GM18508 (cell line): ENCODE results near the gene IDE.
"Not testable (repeated sequence)": the region's sequence is repeated elsewhere in the genome, so short reads cannot be mapped to it uniquely, and the experiment has no call there.

Source experiments
- ATAC-seq: cut with Tn5 transposase; IDR thresholded peaks from one replicate; pipeline ENCODE4 v1.9.1; 2021; ENCODE audit warnings: moderate number of reproducible peaks; ENCODE audit not compliant: insufficient read depth, unreplicated experiment

Gene IDE

DNA sequence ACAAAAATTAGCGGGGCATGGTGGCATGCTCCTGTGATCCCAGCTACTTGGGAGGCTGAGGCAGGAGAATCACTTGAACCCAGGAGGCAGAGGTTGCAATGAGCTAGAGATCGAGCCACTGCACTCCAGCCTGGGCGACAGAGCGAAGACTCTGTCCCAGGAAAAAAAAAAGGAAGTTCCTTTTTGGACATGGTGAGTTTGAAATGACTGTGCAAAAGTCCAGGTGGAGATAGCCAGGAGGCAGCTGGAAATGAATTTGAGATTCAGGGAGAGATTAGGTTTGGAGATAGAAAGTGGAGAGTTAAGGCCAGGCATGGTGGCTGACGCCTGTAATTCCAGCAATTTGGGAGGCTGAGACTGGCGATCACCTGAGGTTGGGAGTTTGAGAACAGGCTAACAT is 143.8 kb downstream of the IDE start:
- no peak for ATAC-seq

DNA sequence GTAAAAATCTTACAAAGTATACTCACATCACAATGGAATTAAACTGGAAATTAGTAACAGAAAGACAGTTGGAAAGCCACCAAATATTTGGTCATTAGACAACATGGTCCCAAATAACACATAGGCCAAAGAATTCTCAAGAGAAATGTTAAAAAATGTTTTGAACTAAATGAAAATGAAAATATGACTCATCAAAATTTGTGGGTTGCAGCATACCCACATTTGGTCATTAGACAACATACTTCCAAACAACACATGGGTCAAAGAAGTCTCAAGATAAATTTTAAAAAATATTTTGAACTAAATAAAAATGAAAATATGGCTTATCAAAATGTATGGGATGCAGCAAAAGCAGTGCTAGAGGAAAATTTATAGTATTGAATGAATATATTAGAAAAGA is 152.3 kb downstream of the IDE start:
- no peak for ATAC-seq

DNA sequence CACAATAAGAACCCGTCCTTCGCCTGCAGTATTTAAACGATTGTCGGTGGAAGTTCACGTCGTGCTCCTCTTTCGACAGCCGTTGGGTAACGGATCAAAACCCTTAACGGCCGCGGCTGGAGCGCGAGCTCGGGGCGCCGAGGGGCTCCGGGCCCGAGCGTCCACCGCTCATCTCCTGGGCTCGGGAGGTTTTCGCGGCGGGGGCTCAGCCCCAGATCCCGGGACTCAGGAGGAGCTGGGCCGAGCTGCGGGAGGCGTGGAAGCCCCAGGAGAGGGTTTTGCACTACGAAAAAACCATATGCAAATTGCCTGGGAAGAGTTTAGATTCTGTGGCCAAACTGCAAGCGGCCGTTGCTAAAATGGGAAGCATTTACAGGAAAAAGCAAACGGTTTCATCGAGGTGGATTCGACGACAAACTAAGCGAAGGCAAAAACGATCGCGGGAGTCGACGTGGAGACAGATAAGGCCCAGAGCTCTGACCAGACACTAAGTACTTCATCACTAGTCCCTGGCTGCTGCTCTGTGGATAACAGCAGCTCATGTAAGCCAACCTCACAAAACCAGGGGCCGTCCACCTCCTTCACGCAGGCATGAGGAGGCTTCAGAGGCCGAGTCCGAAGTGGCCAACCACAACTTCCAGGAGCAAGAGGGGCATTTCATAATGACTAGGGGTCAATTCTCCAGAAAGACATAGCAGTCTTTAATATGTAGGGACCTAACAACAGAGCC is 153.2 kb downstream of the IDE start:
- ATAC-seq, result no peak

DNA sequence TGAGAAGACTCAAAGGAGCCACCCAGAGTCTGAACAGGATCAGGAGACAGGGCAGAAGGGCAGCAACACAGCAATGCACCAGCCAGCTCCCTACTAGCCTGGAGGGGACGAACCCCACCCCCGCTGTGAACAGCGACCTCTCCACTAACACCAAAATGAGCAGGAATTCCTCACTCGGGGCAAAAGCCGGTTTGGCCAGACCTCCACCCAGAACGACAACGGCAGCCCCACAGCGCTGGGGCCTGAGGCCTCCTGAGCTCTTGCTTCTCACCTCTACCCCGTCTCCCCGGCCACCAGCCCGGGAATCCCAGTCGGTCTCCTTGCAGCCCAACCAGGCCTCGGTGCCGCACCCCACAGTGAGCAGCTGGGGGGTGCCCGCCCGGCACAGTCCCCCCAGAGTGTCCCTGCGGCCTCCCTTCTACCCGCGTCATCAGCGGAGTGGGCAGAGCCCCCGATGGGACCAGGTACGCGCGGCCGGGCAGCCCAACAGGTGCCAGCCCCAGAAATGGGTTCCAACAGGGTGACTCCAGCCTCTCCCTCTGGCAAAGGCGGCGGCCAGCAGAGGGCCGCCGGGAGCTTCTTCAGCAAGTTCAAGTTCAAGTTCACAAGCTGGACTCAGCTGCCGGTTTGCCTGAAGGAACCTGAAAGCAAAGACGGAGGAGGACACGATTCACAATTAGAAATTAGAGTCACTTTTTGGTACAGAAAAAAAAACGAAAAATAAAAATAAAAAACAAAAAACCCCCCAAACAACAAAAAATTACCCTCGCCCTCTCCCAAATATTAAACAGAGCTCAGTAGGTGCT is 153.9 kb downstream of the IDE start:
- ATAC-seq, result no peak

DNA sequence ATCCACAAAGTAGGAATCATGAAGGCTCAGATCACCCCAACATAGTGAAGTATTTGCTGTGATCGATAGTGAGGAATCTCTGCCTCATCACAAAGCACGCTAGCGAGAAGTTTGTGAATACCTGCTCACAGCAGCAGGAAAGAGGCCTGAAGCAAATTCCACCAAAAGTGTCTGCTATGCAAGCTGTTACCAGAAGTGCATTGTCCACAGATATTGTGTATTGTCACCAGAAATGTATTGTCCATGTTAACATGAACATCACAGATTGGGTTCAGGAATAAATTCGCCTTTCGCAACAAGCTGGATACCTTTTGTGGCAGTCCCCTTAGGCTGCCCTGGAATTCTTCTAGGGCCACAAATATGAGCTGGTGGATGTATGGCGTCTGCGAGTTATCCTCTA is 155.0 kb downstream of the IDE start:
- no peak for ATAC-seq

DNA sequence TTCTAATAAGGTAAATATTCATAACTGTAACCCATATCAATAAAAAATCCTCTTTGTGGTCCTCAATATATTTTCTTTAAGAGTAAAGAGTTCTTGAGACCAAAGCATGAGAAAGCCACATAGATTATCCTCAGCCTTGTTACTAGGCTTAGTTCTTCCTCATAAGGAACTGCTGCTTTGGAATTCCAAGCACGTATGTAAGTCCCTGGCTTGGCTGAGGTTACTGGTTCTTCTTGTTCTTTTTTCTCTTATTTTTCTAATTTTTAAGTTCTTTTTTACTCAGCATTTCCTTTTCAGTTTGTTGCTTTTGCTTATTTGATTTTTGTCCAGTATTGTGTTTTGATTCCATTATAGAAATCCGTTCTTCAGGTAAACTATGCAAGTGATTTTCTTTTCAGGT is 155.7 kb downstream of the IDE start:
- no peak for ATAC-seq

DNA sequence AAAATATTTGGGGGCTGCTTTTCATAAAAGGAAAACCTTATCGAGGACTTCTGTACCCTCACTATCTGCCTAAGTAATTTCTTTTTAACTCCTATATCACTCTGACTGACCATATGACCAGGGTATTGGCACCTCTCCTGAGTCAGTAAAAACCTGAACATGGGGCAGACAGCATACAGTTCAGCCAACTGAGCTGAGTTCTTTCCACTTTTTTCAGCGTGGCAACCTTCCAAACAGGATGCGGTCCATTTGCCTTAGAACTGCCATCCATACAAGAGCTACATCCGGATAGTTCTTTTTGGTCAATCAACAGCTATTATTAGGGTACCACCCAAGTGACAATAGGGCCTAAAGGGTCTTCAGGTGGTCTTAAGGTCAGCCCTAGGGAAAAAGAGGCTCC is 160.4 kb downstream of the IDE start:
- no peak for ATAC-seq

DNA sequence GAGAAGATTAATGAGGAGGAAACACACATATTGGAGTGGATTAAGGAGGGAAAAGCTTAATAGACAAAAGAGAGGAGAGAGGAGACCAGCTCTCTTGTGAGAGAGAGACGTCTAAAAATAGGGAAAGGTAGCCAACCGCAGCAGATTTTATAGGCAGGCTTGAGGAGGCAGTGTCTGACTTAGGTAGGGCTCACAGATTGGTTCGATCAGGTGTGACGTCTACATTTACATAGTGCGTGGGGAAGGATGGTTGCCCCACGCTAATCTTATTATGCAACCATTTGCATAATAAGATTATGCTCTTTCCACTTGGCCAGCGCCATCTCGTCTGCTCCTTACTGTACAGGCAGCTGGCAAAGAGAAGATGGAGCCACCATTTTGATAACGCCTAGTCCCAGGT is 160.9 kb downstream of the IDE start:
- no peak for ATAC-seq

DNA sequence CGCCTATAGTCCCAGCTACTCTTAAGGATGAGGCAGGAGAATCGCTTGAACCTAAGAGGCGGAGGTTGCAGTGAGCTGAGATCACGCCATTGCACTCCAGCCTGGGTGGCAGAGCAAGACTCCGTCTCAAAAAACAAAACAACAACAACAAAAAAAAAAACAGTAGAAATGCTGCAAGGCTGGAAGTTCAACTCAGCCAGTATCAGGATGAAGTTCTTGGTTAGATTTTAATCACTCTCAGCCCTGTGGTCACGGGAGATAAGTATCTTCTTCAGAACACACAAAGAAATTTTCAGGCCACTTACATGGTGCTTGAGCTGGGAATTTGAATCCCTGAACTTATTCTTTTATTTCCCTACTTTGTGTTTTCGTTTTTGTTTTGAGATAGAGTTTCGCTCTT is 162.5 kb downstream of the IDE start:
- no peak for ATAC-seq

DNA sequence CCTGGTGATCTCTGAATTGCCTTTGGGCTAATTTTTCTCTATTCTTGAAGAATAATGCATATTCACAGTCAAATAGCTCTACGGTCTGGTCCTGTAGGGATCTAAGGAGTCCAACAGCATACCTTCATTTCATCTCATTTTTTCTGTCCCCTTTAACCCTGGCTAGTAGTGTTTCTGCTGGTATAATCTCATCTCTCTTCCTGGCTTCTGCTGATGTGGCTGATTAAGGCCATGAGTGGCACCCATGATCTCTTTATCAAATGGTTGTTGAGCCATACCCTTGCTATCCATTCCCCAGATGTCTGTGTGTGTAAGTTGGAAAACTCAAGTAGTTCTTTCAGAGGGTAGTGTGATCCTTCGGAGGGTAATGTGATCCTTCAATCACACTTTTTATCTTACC is 163.4 kb downstream of the IDE start:
- no peak for ATAC-seq

DNA sequence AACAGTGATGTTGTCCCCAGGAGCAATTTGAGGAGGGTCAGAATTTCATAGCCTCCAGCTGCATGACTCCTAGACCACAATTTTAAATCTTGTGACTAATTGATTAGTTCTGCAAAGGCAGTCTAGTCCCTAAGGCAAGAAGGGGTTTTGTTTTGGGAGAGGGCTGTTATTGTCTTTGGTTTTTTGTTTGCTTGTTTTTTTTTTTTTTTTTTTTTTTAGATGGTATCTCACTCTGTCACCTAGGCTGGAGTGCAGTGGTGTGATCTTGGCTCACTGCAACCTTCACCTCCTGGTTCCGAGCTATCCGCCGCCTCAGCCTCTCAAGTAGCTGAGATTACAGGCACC is 165.9 kb downstream of the IDE start:
- ATAC-seq, result no peak

DNA sequence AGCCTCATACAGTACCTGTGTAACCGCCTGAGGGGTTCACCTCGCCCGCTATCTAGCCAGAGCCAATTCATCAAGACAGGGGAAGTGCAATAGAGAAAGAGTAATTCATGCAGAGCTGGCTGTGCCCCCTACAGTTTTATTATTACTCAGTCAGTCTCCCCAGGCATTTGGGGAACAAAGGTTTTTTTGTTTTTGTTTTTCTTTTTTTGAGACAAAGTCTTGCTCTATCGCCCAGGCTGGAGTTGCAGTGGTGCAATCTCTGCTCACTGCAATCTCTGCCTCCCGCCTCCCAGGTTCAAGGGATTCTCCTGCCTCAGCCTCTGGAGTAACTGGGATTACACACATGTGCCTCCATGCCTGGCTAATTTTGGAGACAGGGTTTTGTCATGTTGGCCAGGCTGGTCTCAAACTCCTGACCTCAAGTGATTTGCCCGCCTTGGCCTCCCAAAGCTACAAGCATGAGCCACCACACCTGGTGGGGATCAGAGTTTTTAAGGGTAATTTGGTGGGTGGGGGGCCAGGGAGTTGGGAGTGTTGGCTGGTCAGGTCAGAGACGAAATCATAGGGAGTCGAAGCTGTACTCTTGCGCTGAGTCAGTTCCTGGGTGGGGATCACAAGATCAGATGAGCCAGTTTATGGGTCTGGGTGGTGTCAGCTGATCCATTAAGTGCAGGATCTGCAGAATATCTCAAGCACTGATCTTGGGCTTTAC is 166.4 kb downstream of the IDE start:
- ATAC-seq, result no peak

DNA sequence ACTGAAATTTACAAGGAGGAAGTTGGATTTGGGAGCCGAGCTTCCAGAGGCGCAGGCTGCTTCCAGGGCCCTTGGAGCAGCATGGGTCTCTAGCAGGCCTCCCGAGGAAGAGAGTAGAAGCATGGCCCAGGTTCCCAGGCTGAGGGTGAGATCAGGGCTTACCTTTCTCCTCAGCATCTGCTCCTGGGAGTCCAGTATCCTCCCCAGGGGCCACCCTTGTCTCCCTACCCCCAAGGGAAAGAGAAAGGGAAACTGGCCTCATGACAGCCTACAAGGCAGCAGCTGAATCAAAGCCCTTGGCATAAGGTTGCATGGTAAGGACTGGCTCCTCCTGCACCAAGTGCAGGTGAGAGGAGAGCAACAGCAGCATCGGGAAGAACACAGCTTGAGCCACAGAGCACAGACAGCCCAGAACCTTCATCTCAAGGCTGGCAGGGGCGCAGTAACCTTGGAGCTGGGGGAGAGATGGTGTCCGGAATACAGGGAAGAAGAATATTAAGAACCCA is 168.4 kb downstream of the IDE start:
- ATAC-seq, result no peak

DNA sequence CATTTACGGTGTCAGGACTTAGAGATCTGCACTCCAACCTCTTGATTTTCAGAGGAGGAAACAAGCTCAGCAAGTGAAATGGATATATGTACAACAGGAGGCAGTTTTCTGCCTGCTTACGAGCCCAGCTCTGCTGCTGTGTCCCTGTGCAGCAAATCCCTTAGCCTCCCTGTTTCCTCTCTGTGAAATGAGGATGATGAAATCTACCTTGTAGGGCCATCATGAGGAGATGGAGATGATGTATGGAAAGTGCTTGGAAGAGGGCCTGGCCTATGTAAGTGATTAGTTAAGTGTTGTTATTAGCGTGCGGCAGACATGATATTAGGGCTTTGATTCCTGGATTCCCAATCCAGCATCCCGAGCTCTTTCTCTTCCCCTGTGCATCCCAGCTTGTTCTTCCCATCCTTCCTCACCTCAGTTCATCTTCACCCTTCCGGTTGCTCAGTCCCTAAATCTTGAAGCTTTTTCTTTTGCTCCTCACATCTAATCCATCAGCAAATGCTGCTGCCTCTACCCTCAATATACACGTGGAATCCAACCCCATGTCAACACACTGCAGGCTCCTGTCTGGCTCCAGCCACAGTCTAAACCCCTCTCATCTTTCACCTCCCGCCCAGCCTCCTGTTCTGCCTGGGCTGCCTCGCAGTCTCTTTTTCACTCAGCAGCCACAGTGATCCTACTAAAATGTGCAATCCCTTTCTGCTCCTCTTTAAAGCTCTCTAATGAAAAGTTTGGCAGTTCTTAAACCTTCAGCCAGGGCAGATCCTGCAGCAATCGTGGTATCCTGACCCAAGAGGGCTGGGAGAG is 169.1 kb downstream of the IDE start:
- no peak for ATAC-seq

DNA sequence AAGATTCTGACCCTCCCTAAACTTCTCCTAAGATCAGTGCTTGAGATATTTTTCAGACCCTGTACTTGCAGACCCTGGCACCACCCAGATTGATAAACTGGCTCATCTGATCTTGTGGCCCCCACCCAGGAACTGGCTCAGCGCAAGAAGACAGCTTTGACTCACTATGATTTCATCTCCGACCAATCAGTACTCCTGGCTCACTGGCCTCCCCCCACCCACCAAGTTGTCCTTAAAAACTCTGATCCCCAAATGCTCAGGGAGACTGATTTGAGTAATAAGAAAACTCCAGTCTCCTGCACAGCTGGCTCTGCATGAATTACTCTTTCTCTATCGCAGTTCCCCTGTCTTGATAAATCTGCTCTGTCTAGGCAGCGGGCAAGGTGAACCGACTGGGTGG is 171.7 kb downstream of the IDE start:
- not testable (repeated sequence) for ATAC-seq
